CD4-positive, CD25-positive, alpha-beta regulatory T cell (primary cell): ENCODE data around the gene KRT5. TPM values are rescaled to one million over a fixed set of nuclear protein-coding genes. Genes with fewer than 3 reads are reported as not detected.

Experiments used
- ATAC-seq, 2 donors: fragments of 150-1000 bp; cut with Tn5 transposase; one replicate each; pipeline ENCODE4 v1.10.0; 2021; ENCODE audit warnings: low read depth in 2 of 2, moderate number of reproducible peaks in 2 of 2, moderate library complexity in 1 of 2
- DNase-seq, 3 donors: peaks; one replicate each; pipeline versions ENCODE4 v3.0.0 to v3.0.0-alpha.2; 2012 to 2022; ENCODE audit warnings: mixed read lengths in 1 of 3
- H3K27ac ChIP-seq: one replicate; pipeline ENCODE4 v1.7.0; 2013; ENCODE audit warnings: mild to moderate bottlenecking, low read length; ENCODE audit not compliant: insufficient read depth, poor library complexity, severe bottlenecking
- H3K27me3 ChIP-seq: one replicate; pipeline ENCODE4 v1.7.0; 2013; ENCODE audit warnings: low read length; ENCODE audit not compliant: control insufficient read depth, insufficient read depth
- H3K36me3 ChIP-seq: one replicate; pipeline ENCODE4 v1.7.0; 2013; ENCODE audit warnings: mild to moderate bottlenecking, low read length, moderate library complexity; ENCODE audit not compliant: control insufficient read depth, insufficient read depth
- H3K4me1 ChIP-seq: 2 replicates; pipeline ENCODE4 v1.7.0; 2013; ENCODE audit warnings: mild to moderate bottlenecking, low read length; ENCODE audit not compliant: insufficient read depth, control insufficient read depth, poor library complexity, severe bottlenecking
- H3K4me3 ChIP-seq: one replicate; pipeline ENCODE4 v1.7.0; 2013; ENCODE audit warnings: low read depth, mild to moderate bottlenecking, low read length, moderate library complexity
- H3K9me3 ChIP-seq, 2 experiments: 1 replicate in 1 of 2; 2 replicates in 1 of 2; pipeline ENCODE4 v1.7.0; 2013; ENCODE audit warnings: low read length in 2 of 2, mild to moderate bottlenecking in 1 of 2, moderate library complexity in 1 of 2; ENCODE audit not compliant: control insufficient read depth in 2 of 2
- H3K27ac Mint-ChIP-seq, 3 donors: one replicate each; pipeline ENCODE4 v1.8.0; 2020 to 2022; ENCODE audit warnings: mild to moderate bottlenecking in 3 of 3, mixed read lengths in 3 of 3, moderate library complexity in 2 of 3
- H3K27me3 Mint-ChIP-seq: one replicate; pipeline ENCODE4 v1.8.0; 2022; ENCODE audit warnings: mild to moderate bottlenecking, mixed read lengths
- H3K36me3 Mint-ChIP-seq: one replicate; pipeline ENCODE4 v1.8.0; 2020; ENCODE audit warnings: mixed read lengths
- H3K4me1 Mint-ChIP-seq, 4 donors: one replicate each; pipeline ENCODE4 v1.8.0; 2020 to 2022; ENCODE audit warnings: mixed read lengths in 4 of 4, mild to moderate bottlenecking in 1 of 4
- H3K4me3 Mint-ChIP-seq, 4 donors: one replicate each; pipeline ENCODE4 v1.8.0; 2020 to 2022; ENCODE audit warnings: mild to moderate bottlenecking in 4 of 4, mixed read lengths in 4 of 4, moderate library complexity in 3 of 4
- H3K9me3 Mint-ChIP-seq, 7 donors: one replicate each; pipeline ENCODE4 v1.8.0; 2020 to 2022; ENCODE audit warnings: mixed read lengths in 7 of 7, mild to moderate bottlenecking in 3 of 7, moderate library complexity in 2 of 7
- polyA plus RNA-seq, 4 donors: library from polyadenylated mRNA; unstranded; fragments of 300-500 nt; fragmentation: Illumina TruSeq; gene quantifications; one replicate each; pipeline ENCODE4 v1.2.3, GENCODE V29; 2021
- total RNA-seq: library from RNA; stranded (reverse); gene quantifications from one replicate; pipeline ENCODE4 v1.2.3, GENCODE V29; 2022

KRT5 gene
- total and polyA plus RNA-seq, 5 donors from 2014 or later, result not detected

GRCh38 chr12:52542785-52543318, 22.7 kb upstream of the KRT5 start:
- ATAC-seq, result no peak
- Mint-ChIP-seq H3K27ac (no peak overlapping the region), H3K27me3 (peaks cover 8% of the 10 kb centered on the region), H3K9me3 (peaks cover 0 to 1% (median 0%) of the 10 kb centered on the region in 7 donors), H3K36me3 (no peaks in the 10 kb centered on the region), H3K4me1 (no peaks in the 10 kb centered on the region), H3K4me3 (no peak overlapping the region)
- Histone ChIP-seq H3K4me1 (no peaks in the 10 kb centered on the region), H3K4me3 (no peak overlapping the region), H3K27me3 (no peaks in the 10 kb centered on the region), H3K36me3 (no peaks in the 10 kb centered on the region), H3K9me3 (no peaks in the 10 kb centered on the region), H3K27ac (no peak overlapping the region)
- DNase-seq, result no peak

DNA sequence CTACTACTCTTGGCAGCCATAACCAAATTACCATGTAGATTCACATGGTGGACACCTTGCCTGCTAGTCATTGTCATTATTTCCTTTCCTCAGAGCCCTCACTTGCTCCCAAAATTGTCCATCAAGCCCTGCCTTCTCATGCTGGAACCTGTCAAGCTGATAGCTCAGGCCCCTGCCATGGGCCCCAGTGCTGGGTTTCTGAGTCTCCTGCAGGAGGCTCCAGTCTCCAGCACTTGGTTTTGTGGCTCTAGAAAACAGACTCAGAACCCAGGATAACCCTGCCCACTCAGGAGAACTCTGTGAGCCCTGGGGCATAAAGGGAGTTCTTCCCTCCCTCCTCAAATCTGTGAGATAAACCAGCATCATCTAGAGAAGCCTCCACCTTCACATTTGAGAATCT, 22.0 kb upstream of the KRT5 start:
- Mint-ChIP-seq H3K4me1 (no peaks in the 10 kb centered on the region), H3K27ac (no peak overlapping the region), H3K36me3 (no peaks in the 10 kb centered on the region), H3K9me3 (no peaks in the 10 kb centered on the region), H3K27me3 (peaks cover 8% of the 10 kb centered on the region), H3K4me3 (no peak overlapping the region)
- Histone ChIP-seq H3K27ac (no peak overlapping the region), H3K36me3 (no peaks in the 10 kb centered on the region), H3K9me3 (no peaks in the 10 kb centered on the region), H3K4me3 (no peak overlapping the region), H3K4me1 (no peaks in the 10 kb centered on the region), H3K27me3 (no peaks in the 10 kb centered on the region)
- DNase-seq, result no peak
- ATAC-seq, result no peak

GRCh38 chr12:52541709-52542108, 21.5 kb upstream of the KRT5 start:
- no peak for ATAC-seq
- no peaks in the 10 kb centered on the region for H3K4me1 ChIP-seq
- H3K27me3 ChIP-seq, result no peaks in the 10 kb centered on the region
- no peak overlapping the region for H3K27ac ChIP-seq
- H3K4me3 Mint-ChIP-seq, result no peak overlapping the region
- no peaks in the 10 kb centered on the region for H3K9me3 Mint-ChIP-seq
- H3K27me3 Mint-ChIP-seq, result peaks cover 8% of the 10 kb centered on the region
- no peaks in the 10 kb centered on the region for H3K9me3 ChIP-seq
- H3K4me3 ChIP-seq, result no peak overlapping the region
- no peaks in the 10 kb centered on the region for H3K4me1 Mint-ChIP-seq
- no peak for DNase-seq
- no peaks in the 10 kb centered on the region for H3K36me3 Mint-ChIP-seq
- no peak overlapping the region for H3K27ac Mint-ChIP-seq
- no peaks in the 10 kb centered on the region for H3K36me3 ChIP-seq

DNA sequence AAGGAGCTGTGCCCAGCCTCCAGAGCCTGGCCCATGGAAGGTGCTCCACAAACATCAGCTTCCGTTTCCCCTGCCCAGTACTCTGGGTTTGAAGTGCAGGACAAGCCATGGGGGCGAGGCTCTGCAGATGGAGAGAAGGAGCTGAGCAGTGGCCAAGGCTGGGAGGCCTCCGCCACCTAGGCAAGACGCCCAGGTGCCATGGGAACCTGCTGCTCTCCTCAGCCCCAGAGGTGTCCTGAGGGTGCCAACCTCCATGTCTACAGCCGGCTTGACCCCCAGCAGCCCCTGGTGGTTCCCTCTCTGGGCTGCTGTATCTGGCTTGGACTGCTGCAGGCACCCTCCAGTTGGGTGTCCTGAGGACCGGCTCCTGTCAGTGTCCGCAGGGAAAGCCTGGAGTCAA, 20.3 kb upstream of the KRT5 start:
- Histone ChIP-seq H3K4me1 (no peaks in the 10 kb centered on the region), H3K4me3 (no peak overlapping the region), H3K9me3 (no peaks in the 10 kb centered on the region), H3K27me3 (no peaks in the 10 kb centered on the region), H3K27ac (no peak overlapping the region), H3K36me3 (no peaks in the 10 kb centered on the region)
- Mint-ChIP-seq H3K36me3 (no peaks in the 10 kb centered on the region), H3K27me3 (peaks cover 8% of the 10 kb centered on the region), H3K4me1 (no peaks in the 10 kb centered on the region), H3K27ac (no peak overlapping the region), H3K4me3 (no peak overlapping the region), H3K9me3 (no peaks in the 10 kb centered on the region)
- no peak for DNase-seq
- no peak for ATAC-seq

DNA sequence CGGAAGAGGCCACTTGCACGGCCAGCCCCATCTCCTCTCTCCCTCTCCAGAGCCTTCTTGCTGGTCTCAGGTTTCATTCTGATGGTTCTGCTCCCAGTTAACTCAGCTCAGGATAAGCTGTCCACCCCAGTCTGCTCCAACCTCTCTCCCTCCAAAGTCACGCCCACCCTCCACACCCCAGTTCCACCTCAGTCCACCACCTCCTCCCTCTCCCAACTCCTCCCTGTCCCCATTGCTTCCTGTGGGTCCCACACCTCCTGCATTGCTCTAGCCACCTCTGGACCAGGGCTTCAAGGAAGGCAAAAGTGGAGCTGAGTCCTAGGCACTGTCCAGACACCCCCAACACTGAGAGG, 19.6 kb upstream of the KRT5 start:
- Mint-ChIP-seq H3K4me3 (no peak overlapping the region), H3K27me3 (peaks cover 8% of the 10 kb centered on the region), H3K9me3 (no peaks in the 10 kb centered on the region), H3K4me1 (no peaks in the 10 kb centered on the region), H3K36me3 (no peaks in the 10 kb centered on the region), H3K27ac (no peak overlapping the region)
- DNase-seq, result no peak
- ATAC-seq, result no peak
- Histone ChIP-seq H3K4me3 (no peak overlapping the region), H3K9me3 (no peaks in the 10 kb centered on the region), H3K27me3 (no peaks in the 10 kb centered on the region), H3K27ac (no peak overlapping the region), H3K4me1 (no peaks in the 10 kb centered on the region), H3K36me3 (no peaks in the 10 kb centered on the region)

- H3K27ac Mint-ChIP-seq, result no peak overlapping the region
- ATAC-seq (no peak), DNase-seq (no peak)
- H3K9me3 Mint-ChIP-seq, result no peaks in the 10 kb centered on the region
- Histone ChIP-seq H3K27ac (no peak overlapping the region), H3K4me1 (no peaks in the 10 kb centered on the region), H3K27me3 (no peaks in the 10 kb centered on the region), H3K36me3 (no peaks in the 10 kb centered on the region), H3K4me3 (no peak overlapping the region), H3K9me3 (no peaks in the 10 kb centered on the region)
- H3K4me3 Mint-ChIP-seq, result no peak overlapping the region
- H3K36me3 Mint-ChIP-seq, result no peaks in the 10 kb centered on the region
- H3K27me3 Mint-ChIP-seq, result peaks cover 8% of the 10 kb centered on the region
- peaks cover 0 to 3% (median 0%) of the 10 kb centered on the region in 4 donors for H3K4me1 Mint-ChIP-seq
Observed at GRCh38 chr12:52539083-52539820, 19.1 kb upstream of the KRT5 start.

- Mint-ChIP-seq H3K9me3 (no peaks in the 10 kb centered on the region), H3K4me3 (no peak overlapping the region), H3K27me3 (peaks cover 8% of the 10 kb centered on the region), H3K27ac (no peak overlapping the region), H3K36me3 (no peaks in the 10 kb centered on the region), H3K4me1 (peaks cover 0 to 3% (median 0%) of the 10 kb centered on the region in 4 donors)
- ATAC-seq (no peak), DNase-seq (no peak)
- Histone ChIP-seq H3K27ac (no peak overlapping the region), H3K9me3 (no peaks in the 10 kb centered on the region), H3K36me3 (no peaks in the 10 kb centered on the region), H3K4me3 (no peak overlapping the region), H3K27me3 (no peaks in the 10 kb centered on the region), H3K4me1 (no peaks in the 10 kb centered on the region)
Observed at GRCh38 chr12:52537101-52537500, 16.9 kb upstream of the KRT5 start.

- H3K27me3 ChIP-seq, result no peaks in the 10 kb centered on the region
- Mint-ChIP-seq H3K4me1 (peaks cover 0 to 3% (median 0%) of the 10 kb centered on the region in 4 donors), H3K9me3 (no peaks in the 10 kb centered on the region), H3K36me3 (no peaks in the 10 kb centered on the region), H3K27me3 (peaks cover 8% of the 10 kb centered on the region), H3K4me3 (no peak overlapping the region), H3K27ac (no peak overlapping the region)
- ATAC-seq (no peak), DNase-seq (no peak)
- no peaks in the 10 kb centered on the region for H3K4me1 ChIP-seq
- H3K36me3 ChIP-seq, result no peaks in the 10 kb centered on the region
- no peak overlapping the region for H3K27ac ChIP-seq
- no peak overlapping the region for H3K4me3 ChIP-seq
- no peaks in the 10 kb centered on the region for H3K9me3 ChIP-seq
Observed at GRCh38 chr12:52535574-52535973, 15.4 kb upstream of the KRT5 start.
